T-helper 17 cell (primary cell): ENCODE results near the gene TLE4. TPM values are rescaled to one million over a fixed set of nuclear protein-coding genes. Genes with fewer than 3 reads are reported as not detected.

ENCODE experiments used
- ATAC-seq: fragments of 150-1000 bp; cut with Tn5 transposase; 2 replicates; pipeline ENCODE4 v1.10.0; 2021; ENCODE audit warnings: mild to moderate bottlenecking, moderate library complexity
- DNase-seq, 3 donors: peaks; one replicate each; pipeline versions ENCODE4 v3.0.0 to v3.0.0-alpha.2; 2020 to 2021
- H3K9me3 ChIP-seq: one replicate; pipeline ENCODE4 v1.7.0; 2013; ENCODE audit warnings: low read length, mild to moderate bottlenecking; ENCODE audit not compliant: control insufficient read depth, poor library complexity, severe bottlenecking
- H3K27ac Mint-ChIP-seq: one replicate; pipeline ENCODE4 v1.8.0; 2022; ENCODE audit warnings: mild to moderate bottlenecking, moderate library complexity, mixed read lengths
- H3K27me3 Mint-ChIP-seq: one replicate; pipeline ENCODE4 v1.8.0; 2022; ENCODE audit warnings: mixed read lengths
- H3K36me3 Mint-ChIP-seq: one replicate; pipeline ENCODE4 v1.8.0; 2022; ENCODE audit warnings: low read depth, mixed read lengths
- H3K4me1 Mint-ChIP-seq: one replicate; pipeline ENCODE4 v1.8.0; 2022; ENCODE audit warnings: mild to moderate bottlenecking, mixed read lengths
- H3K4me3 Mint-ChIP-seq: one replicate; pipeline ENCODE4 v1.8.0; 2022; ENCODE audit warnings: mild to moderate bottlenecking, moderate library complexity, mixed read lengths
- total RNA-seq, 4 donors: library from RNA in 2 of 4; stranded (reverse) in 2 of 4; gene quantifications; one replicate each; pipeline ENCODE4 v1.2.3 and lab custom pipeline; 2022 to 2026

The TLE4 gene
- total RNA-seq, 2 donors from 2014 or later = 104 to 154 TPM

- Mint-ChIP-seq H3K36me3 (no peaks in the 10 kb centered on the region), H3K27ac (no peak overlapping the region), H3K4me1 (peaks cover 2% of the 10 kb centered on the region), H3K4me3 (no peak overlapping the region), H3K27me3 (peaks cover 37% of the 10 kb centered on the region)
- DNase-seq (no peak), ATAC-seq (no peak)
- no peaks in the 10 kb centered on the region for H3K9me3 ChIP-seq
Observed at GRCh38 chr9:79562749-79563386, 8.9 kb upstream of the TLE4 start.

GRCh38 chr9:79564105-79564504 is 7.7 kb upstream of the TLE4 start:
- H3K9me3 ChIP-seq = no peaks in the 10 kb centered on the region
- Mint-ChIP-seq H3K36me3 (no peaks in the 10 kb centered on the region), H3K27ac (no peak overlapping the region), H3K27me3 (peaks cover 37% of the 10 kb centered on the region), H3K4me3 (no peak overlapping the region), H3K4me1 (peaks cover 2% of the 10 kb centered on the region)
- DNase-seq (no peak), ATAC-seq (no peak)

DNA sequence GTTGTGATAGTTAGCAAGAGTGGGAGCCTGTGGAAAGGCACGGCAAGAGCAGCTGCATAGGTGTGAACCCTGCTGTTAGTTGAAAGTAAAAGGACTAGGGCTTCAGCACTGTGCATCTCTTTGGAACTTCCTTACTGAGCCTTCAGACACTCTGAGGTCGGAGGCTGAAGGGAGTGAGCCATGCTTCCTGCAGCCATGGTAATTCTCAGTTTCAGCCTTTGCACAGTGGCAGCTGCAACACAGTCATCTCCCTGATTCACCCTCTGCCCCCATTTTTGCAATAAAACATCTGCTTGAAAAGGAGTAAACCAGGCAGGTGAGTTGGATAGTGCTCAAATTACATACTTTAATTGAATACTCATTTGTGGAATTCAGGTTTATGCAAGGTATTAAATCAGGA is 6.5 kb upstream of the TLE4 start:
- peaks cover 37% of the 10 kb centered on the region for H3K27me3 Mint-ChIP-seq
- ATAC-seq = no peak

GRCh38 chr9:79567671-79568098 is 4.1 kb upstream of the TLE4 start:
- Mint-ChIP-seq H3K36me3 (no peaks in the 10 kb centered on the region), H3K27me3 (peaks cover 34% of the 10 kb centered on the region)

More for the DNA sequence above, 6.5 kb upstream of the TLE4 start:
- no peak for DNase-seq
- no peak overlapping the region for H3K27ac Mint-ChIP-seq
- no peaks in the 10 kb centered on the region for H3K36me3 Mint-ChIP-seq
- no peak overlapping the region for H3K4me3 Mint-ChIP-seq
- H3K9me3 ChIP-seq = no peaks in the 10 kb centered on the region
- peaks cover 6% of the 10 kb centered on the region for H3K4me1 Mint-ChIP-seq

DNA sequence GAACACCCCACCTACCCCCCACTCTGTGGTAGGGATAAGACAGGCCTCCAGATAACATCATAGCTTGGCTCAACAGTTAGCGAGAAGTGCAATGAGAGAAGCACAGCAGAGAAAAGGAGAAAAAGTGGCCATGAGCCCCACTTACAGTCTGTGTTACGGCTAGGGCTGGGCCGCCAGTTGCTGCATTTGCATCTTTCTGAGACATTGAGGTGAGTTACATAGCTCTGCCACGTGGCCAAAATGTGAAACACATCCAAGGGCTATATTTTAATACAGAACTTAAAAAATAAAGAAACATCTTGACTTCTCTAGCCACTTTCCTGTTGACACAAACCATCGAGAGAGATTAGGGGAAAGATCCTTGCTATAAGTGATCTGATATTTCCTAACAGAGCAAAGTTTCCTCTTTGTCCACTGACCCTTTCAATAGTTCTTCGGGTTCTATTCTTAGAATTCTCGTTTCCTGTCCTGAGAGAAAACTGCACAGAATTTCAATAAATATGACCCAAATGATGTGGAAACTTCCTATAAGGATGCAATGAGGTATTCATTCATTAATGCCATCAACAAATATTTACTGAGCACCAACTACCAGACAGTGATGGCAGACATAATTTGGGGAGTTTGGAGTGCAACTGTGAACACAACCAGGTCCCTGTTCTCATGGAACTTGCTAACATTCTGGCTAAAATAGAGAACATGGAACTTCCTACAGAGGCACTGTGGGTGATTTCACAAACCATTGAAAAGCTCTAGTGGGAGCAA is 3.2 kb upstream of the TLE4 start:
- DNase-seq = no peak
- no peak overlapping the region for H3K27ac Mint-ChIP-seq
- ATAC-seq = no peak
- no peaks in the 10 kb centered on the region for H3K36me3 Mint-ChIP-seq
- H3K27me3 Mint-ChIP-seq = peaks cover 25% of the 10 kb centered on the region
- H3K4me1 Mint-ChIP-seq = peaks cover 9% of the 10 kb centered on the region
- no peak overlapping the region for H3K4me3 Mint-ChIP-seq
- no peaks in the 10 kb centered on the region for H3K9me3 ChIP-seq

More at GRCh38 chr9:79567671-79568098, 4.1 kb upstream of the TLE4 start:
- Mint-ChIP-seq H3K27ac (no peak overlapping the region), H3K4me3 (no peak overlapping the region), H3K4me1 (peaks cover 9% of the 10 kb centered on the region)
- ATAC-seq = no peak
- DNase-seq = no peak
- H3K9me3 ChIP-seq = no peaks in the 10 kb centered on the region

- ATAC-seq (no peak), DNase-seq (no peak)
- Mint-ChIP-seq H3K4me1 (peaks cover 20% of the 10 kb centered on the region), H3K27me3 (peaks cover 25% of the 10 kb centered on the region), H3K4me3 (no peak overlapping the region), H3K27ac (peak overlapping the region; percentile 27), H3K36me3 (peaks cover 2% of the 10 kb centered on the region)
- no peaks in the 10 kb centered on the region for H3K9me3 ChIP-seq
Observed at GRCh38 chr9:79569814-79570447, 1.8 kb upstream of the TLE4 start.

GRCh38 chr9:79570448-79571308 is 1.1 kb upstream of the TLE4 start:
- no peaks in the 10 kb centered on the region for H3K9me3 ChIP-seq
- Mint-ChIP-seq H3K27me3 (peaks cover 19% of the 10 kb centered on the region), H3K4me1 (peaks cover 24% of the 10 kb centered on the region), H3K27ac (peak overlapping the region; percentile 27), H3K4me3 (no peak overlapping the region), H3K36me3 (peaks cover 2% of the 10 kb centered on the region)
- DNase-seq (peak; percentile 17 to 22 (median 19)), ATAC-seq (no peak)

DNA sequence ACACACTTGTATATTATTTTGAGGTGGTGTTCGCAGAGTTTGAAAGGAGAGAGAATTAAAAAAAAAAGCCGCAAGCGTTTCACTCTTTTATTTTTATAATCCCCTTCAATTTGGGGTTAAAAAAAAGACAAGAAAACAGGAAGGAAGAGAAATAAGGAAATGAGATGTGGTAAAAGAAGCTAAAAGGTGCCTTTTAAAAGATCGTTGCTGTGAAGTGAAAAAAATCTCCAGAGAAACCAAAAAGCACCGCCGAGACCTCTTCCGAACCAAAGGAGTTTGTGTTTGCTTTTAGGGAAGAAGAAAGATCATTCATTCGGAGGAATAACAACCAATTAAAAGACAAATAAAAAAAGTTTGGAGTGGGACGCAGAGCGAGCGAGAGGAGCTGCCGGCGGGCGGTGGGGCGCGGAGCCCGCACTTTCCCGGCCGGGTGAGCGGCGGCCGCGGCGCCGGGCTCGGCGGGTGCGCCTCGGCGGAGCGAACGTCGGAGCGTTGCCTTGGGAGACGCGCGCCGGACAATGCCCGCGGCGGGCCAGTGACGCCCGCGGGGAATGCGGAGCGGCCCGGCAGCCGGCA is 355 bp downstream of the TLE4 start:
- no peak overlapping the region for H3K4me3 Mint-ChIP-seq
- DNase-seq (peak in 1 of 3 donors; percentile 11), ATAC-seq (no peak)
- H3K27ac Mint-ChIP-seq = no peak overlapping the region
- H3K27me3 Mint-ChIP-seq = peaks cover 5% of the 10 kb centered on the region
- H3K4me1 Mint-ChIP-seq = peaks cover 35% of the 10 kb centered on the region
- H3K9me3 ChIP-seq = no peaks in the 10 kb centered on the region
- peaks cover 5% of the 10 kb centered on the region for H3K36me3 Mint-ChIP-seq

- no peak overlapping the region for H3K4me3 Mint-ChIP-seq
- peaks cover 38% of the 10 kb centered on the region for H3K4me1 Mint-ChIP-seq
- H3K36me3 Mint-ChIP-seq = peaks cover 5% of the 10 kb centered on the region
- no peaks in the 10 kb centered on the region for H3K9me3 ChIP-seq
- no peak overlapping the region for H3K27ac Mint-ChIP-seq
- ATAC-seq (no peak), DNase-seq (peak; percentile 53 to 64 (median 60))
- no peaks in the 10 kb centered on the region for H3K27me3 Mint-ChIP-seq
Observed at GRCh38 chr9:79572608-79573411, 1.0 kb downstream of the TLE4 start.

DNA sequence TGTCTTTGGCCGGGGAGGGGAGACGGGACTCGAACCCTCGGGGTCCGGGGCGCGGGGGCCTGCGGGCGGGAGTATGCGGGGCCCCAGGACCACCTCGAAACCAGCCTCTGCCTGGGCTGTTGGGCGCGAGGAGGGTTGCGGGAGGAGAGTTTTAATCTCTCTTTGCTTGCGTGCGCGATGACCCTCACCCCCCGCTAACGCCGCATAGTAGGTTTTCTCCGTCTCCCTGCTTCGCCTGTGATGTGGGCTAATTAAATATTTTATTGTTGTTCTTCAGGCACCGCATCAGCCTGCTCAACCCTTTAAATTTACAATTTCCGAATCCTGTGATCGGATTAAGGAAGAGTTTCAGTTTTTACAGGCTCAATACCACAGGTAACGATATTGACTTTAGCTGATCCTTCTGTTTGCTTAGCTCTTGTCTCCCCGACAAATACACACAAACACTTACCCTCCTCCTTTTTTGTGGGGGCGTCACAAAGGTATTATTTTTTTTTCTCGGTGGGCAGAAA is 1.7 kb downstream of the TLE4 start:
- no peak overlapping the region for H3K27ac Mint-ChIP-seq
- peaks cover 5% of the 10 kb centered on the region for H3K36me3 Mint-ChIP-seq
- ATAC-seq (no peak), DNase-seq (no peak)
- H3K4me1 Mint-ChIP-seq = peaks cover 44% of the 10 kb centered on the region
- no peaks in the 10 kb centered on the region for H3K27me3 Mint-ChIP-seq
- H3K4me3 Mint-ChIP-seq = no peak overlapping the region
- no peaks in the 10 kb centered on the region for H3K9me3 ChIP-seq

- no peak for DNase-seq
- H3K4me1 Mint-ChIP-seq = peaks cover 49% of the 10 kb centered on the region
Observed at GRCh38 chr9:79574136-79574535, 2.4 kb downstream of the TLE4 start.

GRCh38 chr9:79574781-79575180 is 3.0 kb downstream of the TLE4 start:
- no peak for ATAC-seq
- Mint-ChIP-seq H3K27me3 (no peaks in the 10 kb centered on the region), H3K27ac (no peak overlapping the region), H3K36me3 (peaks cover 5% of the 10 kb centered on the region), H3K4me3 (no peak overlapping the region), H3K4me1 (peaks cover 52% of the 10 kb centered on the region)
- H3K9me3 ChIP-seq = no peaks in the 10 kb centered on the region
- DNase-seq = no peak

More at GRCh38 chr9:79574136-79574535, 2.4 kb downstream of the TLE4 start:
- Mint-ChIP-seq H3K27me3 (no peaks in the 10 kb centered on the region), H3K27ac (no peak overlapping the region), H3K36me3 (peaks cover 5% of the 10 kb centered on the region), H3K4me3 (no peak overlapping the region)
- no peaks in the 10 kb centered on the region for H3K9me3 ChIP-seq
- no peak for ATAC-seq
